GM21528 (cell line): Measurements from ENCODE around the gene FICD.

ENCODE experiments used
- ATAC-seq: cut with Tn5 transposase; IDR thresholded peaks from one replicate; pipeline ENCODE4 v1.9.1; 2021; ENCODE audit warnings: mild to moderate bottlenecking, moderate library complexity; ENCODE audit not compliant: unreplicated experiment, low FRiP score

FICD gene

GRCh38 chr12:108564724-108565123 is 49.6 kb downstream of the FICD start:
- no peak for ATAC-seq

- ATAC-seq, result no peak
Observed at GRCh38 chr12:108565146-108565545, 50.1 kb downstream of the FICD start.

DNA sequence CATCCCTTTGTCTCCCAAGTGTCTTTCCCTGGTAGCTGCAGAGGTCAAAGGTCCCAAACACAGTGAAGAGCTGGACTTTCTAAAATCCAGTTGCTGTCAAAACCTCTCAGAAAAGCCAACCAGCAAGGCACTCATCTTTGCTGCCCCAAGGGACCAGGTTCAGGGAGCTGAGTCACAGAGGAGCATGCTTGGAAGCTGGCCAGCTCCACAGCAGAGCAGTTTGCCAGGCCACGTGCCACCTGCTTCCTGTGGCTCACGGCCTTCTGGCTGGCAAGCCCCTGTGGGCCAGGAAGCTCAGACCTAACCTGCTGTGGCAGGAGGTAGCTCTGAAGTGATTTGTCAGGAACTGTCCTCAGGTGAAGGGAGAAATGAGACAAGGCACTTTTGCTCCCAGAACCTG is 50.9 kb downstream of the FICD start:
- ATAC-seq, result no peak

- ATAC-seq, result no peak
Observed at GRCh38 chr12:108566452-108566851, 51.4 kb downstream of the FICD start.

- ATAC-seq, result no peak
Observed at GRCh38 chr12:108567406-108568337, 52.6 kb downstream of the FICD start.

DNA sequence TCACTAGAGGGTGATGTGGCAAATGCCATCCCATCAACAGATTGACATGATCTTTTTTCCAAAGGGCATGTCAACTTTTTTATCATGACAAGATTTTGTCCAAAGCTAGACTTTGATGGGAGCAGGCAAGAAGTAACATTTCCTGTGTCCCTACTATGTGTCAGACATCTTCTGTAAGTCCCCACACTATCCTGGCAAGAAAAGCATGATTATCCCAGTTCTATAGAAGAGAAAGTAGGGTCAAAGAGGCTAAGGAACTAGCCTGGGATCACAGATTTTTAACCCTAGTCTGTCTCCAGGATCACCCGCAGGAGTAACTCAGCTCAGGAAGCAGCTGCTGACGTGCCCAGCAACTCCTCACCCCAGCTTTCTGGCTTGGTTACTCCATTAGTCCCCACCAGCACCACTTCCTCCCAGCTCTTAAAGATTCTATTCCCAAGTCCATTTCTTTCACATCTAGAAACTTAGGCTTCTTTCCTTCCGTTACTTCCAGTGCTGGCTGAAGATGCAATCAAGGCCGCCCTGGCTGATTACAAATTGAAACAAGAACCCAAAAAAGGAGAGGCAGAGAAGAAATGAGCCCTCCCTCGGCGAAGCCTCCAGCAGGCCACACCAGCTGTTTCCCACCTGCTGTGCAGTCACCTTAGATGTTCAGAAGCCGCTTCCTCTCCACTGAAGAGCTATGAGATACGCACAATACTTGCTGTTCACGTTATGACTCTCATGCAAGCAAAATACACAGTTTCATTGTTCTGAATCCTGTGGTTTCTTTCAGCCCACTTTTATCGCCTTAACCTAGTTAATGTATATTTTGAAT is 53.5 kb downstream of the FICD start:
- peak; percentile 68 for ATAC-seq
